SK-N-SH (cell line): Measurements from ENCODE around the gene HDAC4. TPM values are rescaled to one million over a fixed set of nuclear protein-coding genes. Genes with fewer than 3 reads are reported as not detected.

Experiments
- CTCF ChIA-PET: fragments of 300-600, 350-600 bp; formaldehyde crosslinking; extraction: SDS; loops from one replicate; lab custom pipeline; 2021; lab: Yijun Ruan, JAX
- POLR2A ChIA-PET: fragments of 350-600 bp; sonication (Branson Sonifier 250); formaldehyde crosslinking; extraction: SDS; loops from one replicate; lab custom pipeline; 2020; ENCODE audit warnings: antibody characterized with exemption, inconsistent platforms; lab: Yijun Ruan, JAX
- DNase-seq: peaks from one replicate; pipeline ENCODE4 v3.0.0; 2012
- H2AFZ ChIP-seq: fragments of 200-600 bp; sonication (generic); 2 replicates; pipeline ENCODE4 v1.8.1; 2016; ENCODE audit warnings: antibody characterized with exemption, mild to moderate bottlenecking, low read depth
- H3F3A ChIP-seq: fragments of 200-600 bp; sonication (generic); replicated peaks from 2 replicates; pipeline ENCODE3; 2016; ENCODE audit warnings: antibody characterized with exemption, mild to moderate bottlenecking; ENCODE audit not compliant: insufficient read depth
- H3K27ac ChIP-seq, 2 experiments: fragments of 200-500 bp in 1 of 2; fragments of 200-600 bp in 1 of 2; sonication (Bioruptor generic) in 1 of 2; sonication (generic), shearing (Covaris generic) in 1 of 2; 2 replicates each; pipeline versions ENCODE4 v1.5.1 to v1.6.1; 2014 to 2016; ENCODE audit warnings: low read depth in 2 of 2, inconsistent platforms in 1 of 2, low read length in 1 of 2, mild to moderate bottlenecking in 1 of 2, mixed read lengths in 1 of 2
- H3K27me3 ChIP-seq: fragments of 200-600 bp; sonication (generic), shearing (Covaris generic); 2 replicates; pipeline ENCODE4 v1.6.1; 2016; ENCODE audit warnings: mixed run types; ENCODE audit not compliant: insufficient read depth
- H3K36me3 ChIP-seq, 2 experiments: fragments of 200-500 bp in 1 of 2; fragments of 200-600 bp in 1 of 2; sonication (Bioruptor generic) in 1 of 2; sonication (generic) in 1 of 2; replicated peaks in 1 of 2; 2 replicates each; pipeline versions ENCODE3 to v1.5.1; 2014 to 2016; ENCODE audit warnings: low read length in 1 of 2, mild to moderate bottlenecking in 1 of 2; ENCODE audit not compliant: insufficient read depth in 2 of 2, control insufficient read depth in 1 of 2
- H3K4me1 ChIP-seq, 2 experiments: fragments of 200-500 bp in 1 of 2; fragments of 200-600 bp in 1 of 2; sonication (Bioruptor generic) in 1 of 2; sonication (generic), shearing (Covaris generic) in 1 of 2; 2 replicates each; pipeline versions ENCODE4 v1.5.1 to v1.6.1; 2014 to 2016; ENCODE audit warnings: low read depth in 1 of 2, low read length in 1 of 2, mixed run types in 1 of 2; ENCODE audit not compliant: insufficient read depth in 2 of 2, control insufficient read depth in 1 of 2
- H3K4me2 ChIP-seq: fragments of 200-600 bp; sonication (generic), shearing (Covaris generic); 2 replicates; pipeline ENCODE4 v1.6.1; 2017; ENCODE audit warnings: mixed run types
- H3K4me3 ChIP-seq, 2 experiments: fragments of 200-500 bp in 1 of 2; fragments of 200-600 bp in 1 of 2; sonication (Bioruptor generic) in 1 of 2; sonication (generic), shearing (Covaris generic) in 1 of 2; 2 replicates each; pipeline versions ENCODE4 v1.5.1 to v1.8.1; 2014 to 2016; ENCODE audit warnings: low read depth in 2 of 2, inconsistent platforms in 1 of 2, low read length in 1 of 2, mild to moderate bottlenecking in 1 of 2, mixed read lengths in 1 of 2, moderate library complexity in 1 of 2
- H3K79me2 ChIP-seq: fragments of 200-600 bp; sonication (generic); 2 replicates; pipeline ENCODE4 v1.8.1; 2017; ENCODE audit warnings: mild to moderate bottlenecking; ENCODE audit not compliant: insufficient read depth
- H3K9ac ChIP-seq: fragments of 200-600 bp; sonication (generic); 2 replicates; pipeline ENCODE4 v1.6.1; 2017; ENCODE audit warnings: mixed run types
- H3K9me2 ChIP-seq: fragments of 200-600 bp; sonication (generic); 2 replicates; pipeline ENCODE4 v1.6.1; 2017; ENCODE audit warnings: mixed run types
- H3K9me3 ChIP-seq: fragments of 200-600 bp; sonication (generic); 2 replicates; pipeline ENCODE4 v1.6.1; 2017; ENCODE audit warnings: mixed run types, mild to moderate bottlenecking, moderate library complexity
- H4K20me1 ChIP-seq: fragments of 200-600 bp; sonication (generic); 2 replicates; pipeline ENCODE4 v1.6.1; 2017; ENCODE audit warnings: mild to moderate bottlenecking, mixed run types; ENCODE audit not compliant: insufficient read depth
- FOXM1 ChIP-seq: IDR thresholded peaks from 2 replicates; pipeline ENCODE4 v1.4.0; 2012; ENCODE audit warnings: low read depth, mild to moderate bottlenecking
- GABPA ChIP-seq: IDR thresholded peaks from 2 replicates; pipeline ENCODE4 v1.4.0; 2012; ENCODE audit warnings: low read depth, mild to moderate bottlenecking
- GATA2 ChIP-seq: sonication (generic); formaldehyde crosslinking; IDR thresholded peaks from 2 replicates; pipeline ENCODE4 v1.5.0; 2020; ENCODE audit warnings: mild to moderate bottlenecking, missing genetic modification reagents
- JUND ChIP-seq: IDR thresholded peaks from 2 replicates; pipeline ENCODE4 v1.4.0; 2012
- MEF2A ChIP-seq: IDR thresholded peaks from 2 replicates; pipeline ENCODE4 v1.4.0; 2012; ENCODE audit warnings: low read depth, borderline replicate concordance
- MXI1 ChIP-seq: IDR thresholded peaks from 2 replicates; pipeline ENCODE4 v1.6.1; 2012; ENCODE audit warnings: mild to moderate bottlenecking, low read depth, low read length, improper control_type of control experiment
- RFX5 ChIP-seq: IDR thresholded peaks from 2 replicates; pipeline ENCODE4 v1.6.1; 2012; ENCODE audit warnings: mild to moderate bottlenecking, improper control_type of control experiment, low read length
- TAF1 ChIP-seq: IDR thresholded peaks from 2 replicates; pipeline ENCODE4 v1.6.1; 2012; ENCODE audit warnings: low read depth, mild to moderate bottlenecking, low read length, moderate library complexity, borderline replicate concordance
- TEAD4 ChIP-seq: IDR thresholded peaks from 2 replicates; pipeline ENCODE4 v1.4.0; 2012; ENCODE audit warnings: mild to moderate bottlenecking, borderline replicate concordance; ENCODE audit not compliant: insufficient read depth
- WGBS: methylation state at CpG from one replicate; pipeline ENCODE4 v1.1.6; 2017; ENCODE audit warnings: low lambda C conversion rate; 5-methylcytosine and 5-hydroxymethylcytosine counted together
- polyA plus RNA-seq, 3 experiments: library from polyadenylated mRNA; depleted of rRNA; stranded (reverse); fragments of >200 nt; gene quantifications; 2 replicates each; pipeline ENCODE4 v1.2.3, GENCODE V29; 2012
- TF ChIP-seq, protein P1 (sequence below): IDR thresholded peaks from 2 replicates; pipeline ENCODE4 v1.4.0; 2012; ENCODE audit warnings: low read depth, borderline replicate concordance
- TF ChIP-seq, protein P2 (sequence below): IDR thresholded peaks from 2 replicates; pipeline ENCODE4; 2012
- TF ChIP-seq, protein P3 (sequence below): IDR thresholded peaks from 2 replicates; pipeline ENCODE4 v1.6.1; 2012; ENCODE audit warnings: mild to moderate bottlenecking, low read depth, low read length, moderate library complexity

Gene HDAC4
- polyA plus RNA-seq, 1 of the 3 experiments (the other 2 are of a cell fraction), result 5.5 TPM

DNA sequence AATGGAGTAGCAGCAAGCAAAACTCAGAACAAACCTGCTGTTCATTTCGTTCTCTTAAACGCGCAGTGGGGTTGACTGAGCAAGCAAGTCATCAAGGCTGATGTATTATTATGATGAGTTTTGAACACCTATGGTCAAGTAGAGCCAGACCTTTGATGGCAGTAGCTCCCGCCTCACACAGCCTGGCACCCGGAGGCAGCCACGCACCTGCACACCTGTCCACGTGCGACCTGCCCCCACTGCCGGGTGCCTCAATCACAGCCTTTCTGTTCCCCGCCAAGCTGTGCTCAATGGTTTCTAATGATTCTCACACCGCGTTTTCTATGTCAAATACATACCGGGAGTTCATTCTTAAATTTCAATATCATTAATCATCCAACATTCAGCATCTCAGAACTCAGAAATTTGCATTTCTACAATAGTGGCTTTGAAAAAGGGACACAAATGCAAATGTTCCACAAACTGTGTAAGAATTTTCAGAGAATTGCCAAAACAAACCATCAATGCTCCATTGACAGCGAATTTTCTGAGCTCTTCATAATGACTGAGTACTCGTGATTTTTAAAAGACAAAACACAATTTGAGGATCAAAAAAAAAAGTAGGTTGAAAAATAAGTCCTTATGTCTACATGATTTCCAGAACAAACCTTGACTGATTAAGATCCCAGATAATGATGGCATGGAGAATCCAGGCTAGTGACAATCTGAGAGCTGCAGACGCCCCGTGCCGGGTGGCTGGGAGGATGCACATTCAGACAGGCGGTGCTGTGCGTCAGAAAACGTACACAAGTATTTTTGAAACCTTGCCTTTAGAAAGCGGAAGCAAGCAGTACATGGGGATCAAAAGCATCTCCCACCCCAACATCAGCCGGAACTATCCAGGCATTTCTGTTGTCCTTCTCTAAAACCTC lies 56.6 kb downstream of the HDAC4 start:
- no peak overlapping the region for H2AFZ ChIP-seq
- H3K9ac ChIP-seq, result no peak overlapping the region
- 96% methylated on average over 22 of the region's 23 CpGs for WGBS
- peaks cover 0 to 22% of the 10 kb centered on the region in 2 experiments; a peak in 1 of 4 replicates for H3K4me1 ChIP-seq
- no peaks in the 10 kb centered on the region for H4K20me1 ChIP-seq
- no peak for TF ChIP-seq MXI1
- TF ChIP-seq JUND, result no peak
- no peak for TF ChIP-seq MEF2A
- TF ChIP-seq, protein P1, sequence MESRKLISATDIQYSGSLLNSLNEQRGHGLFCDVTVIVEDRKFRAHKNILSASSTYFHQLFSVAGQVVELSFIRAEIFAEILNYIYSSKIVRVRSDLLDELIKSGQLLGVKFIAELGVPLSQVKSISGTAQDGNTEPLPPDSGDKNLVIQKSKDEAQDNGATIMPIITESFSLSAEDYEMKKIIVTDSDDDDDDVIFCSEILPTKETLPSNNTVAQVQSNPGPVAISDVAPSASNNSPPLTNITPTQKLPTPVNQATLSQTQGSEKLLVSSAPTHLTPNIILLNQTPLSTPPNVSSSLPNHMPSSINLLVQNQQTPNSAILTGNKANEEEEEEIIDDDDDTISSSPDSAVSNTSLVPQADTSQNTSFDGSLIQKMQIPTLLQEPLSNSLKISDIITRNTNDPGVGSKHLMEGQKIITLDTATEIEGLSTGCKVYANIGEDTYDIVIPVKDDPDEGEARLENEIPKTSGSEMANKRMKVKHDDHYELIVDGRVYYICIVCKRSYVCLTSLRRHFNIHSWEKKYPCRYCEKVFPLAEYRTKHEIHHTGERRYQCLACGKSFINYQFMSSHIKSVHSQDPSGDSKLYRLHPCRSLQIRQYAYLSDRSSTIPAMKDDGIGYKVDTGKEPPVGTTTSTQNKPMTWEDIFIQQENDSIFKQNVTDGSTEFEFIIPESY, result no peak
- TF ChIP-seq, protein P2, sequence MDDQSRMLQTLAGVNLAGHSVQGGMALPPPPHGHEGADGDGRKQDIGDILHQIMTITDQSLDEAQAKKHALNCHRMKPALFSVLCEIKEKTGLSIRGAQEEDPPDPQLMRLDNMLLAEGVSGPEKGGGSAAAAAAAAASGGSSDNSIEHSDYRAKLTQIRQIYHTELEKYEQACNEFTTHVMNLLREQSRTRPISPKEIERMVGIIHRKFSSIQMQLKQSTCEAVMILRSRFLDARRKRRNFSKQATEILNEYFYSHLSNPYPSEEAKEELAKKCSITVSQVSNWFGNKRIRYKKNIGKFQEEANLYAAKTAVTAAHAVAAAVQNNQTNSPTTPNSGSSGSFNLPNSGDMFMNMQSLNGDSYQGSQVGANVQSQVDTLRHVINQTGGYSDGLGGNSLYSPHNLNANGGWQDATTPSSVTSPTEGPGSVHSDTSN, result no peak
- TF ChIP-seq, protein P3, sequence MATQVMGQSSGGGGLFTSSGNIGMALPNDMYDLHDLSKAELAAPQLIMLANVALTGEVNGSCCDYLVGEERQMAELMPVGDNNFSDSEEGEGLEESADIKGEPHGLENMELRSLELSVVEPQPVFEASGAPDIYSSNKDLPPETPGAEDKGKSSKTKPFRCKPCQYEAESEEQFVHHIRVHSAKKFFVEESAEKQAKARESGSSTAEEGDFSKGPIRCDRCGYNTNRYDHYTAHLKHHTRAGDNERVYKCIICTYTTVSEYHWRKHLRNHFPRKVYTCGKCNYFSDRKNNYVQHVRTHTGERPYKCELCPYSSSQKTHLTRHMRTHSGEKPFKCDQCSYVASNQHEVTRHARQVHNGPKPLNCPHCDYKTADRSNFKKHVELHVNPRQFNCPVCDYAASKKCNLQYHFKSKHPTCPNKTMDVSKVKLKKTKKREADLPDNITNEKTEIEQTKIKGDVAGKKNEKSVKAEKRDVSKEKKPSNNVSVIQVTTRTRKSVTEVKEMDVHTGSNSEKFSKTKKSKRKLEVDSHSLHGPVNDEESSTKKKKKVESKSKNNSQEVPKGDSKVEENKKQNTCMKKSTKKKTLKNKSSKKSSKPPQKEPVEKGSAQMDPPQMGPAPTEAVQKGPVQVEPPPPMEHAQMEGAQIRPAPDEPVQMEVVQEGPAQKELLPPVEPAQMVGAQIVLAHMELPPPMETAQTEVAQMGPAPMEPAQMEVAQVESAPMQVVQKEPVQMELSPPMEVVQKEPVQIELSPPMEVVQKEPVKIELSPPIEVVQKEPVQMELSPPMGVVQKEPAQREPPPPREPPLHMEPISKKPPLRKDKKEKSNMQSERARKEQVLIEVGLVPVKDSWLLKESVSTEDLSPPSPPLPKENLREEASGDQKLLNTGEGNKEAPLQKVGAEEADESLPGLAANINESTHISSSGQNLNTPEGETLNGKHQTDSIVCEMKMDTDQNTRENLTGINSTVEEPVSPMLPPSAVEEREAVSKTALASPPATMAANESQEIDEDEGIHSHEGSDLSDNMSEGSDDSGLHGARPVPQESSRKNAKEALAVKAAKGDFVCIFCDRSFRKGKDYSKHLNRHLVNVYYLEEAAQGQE, result no peak
- TF ChIP-seq FOXM1, result no peak
- no peak for TF ChIP-seq GABPA
- TF ChIP-seq TEAD4, result no peak
- TF ChIP-seq RFX5, result no peak
- no peak for TF ChIP-seq GATA2
- TF ChIP-seq TAF1, result no peak
- CTCF ChIA-PET, result interaction anchor here (0.6 to 0.7 kb wide), 2 partner anchors 20 to 642 kb away, joined by 3 read pairs; no protein-coding TSS in a partner anchor
- H3K79me2 ChIP-seq, result peaks cover 4% of the 10 kb centered on the region; the same call in 1 of the 2 replicates
- no peak for DNase-seq
- H3K27ac ChIP-seq, result no peak overlapping the region
- POLR2A ChIA-PET, result interaction anchor here (1.1 kb wide), 1 partner anchor 57 kb away, joined by 3 read pairs; the partner anchor contains the start of gene HDAC4
- H3K4me3 ChIP-seq, result no peak overlapping the region
- no peaks in the 10 kb centered on the region for H3K27me3 ChIP-seq
- no peaks in the 10 kb centered on the region for H3F3A ChIP-seq
- no peaks in the 10 kb centered on the region for H3K9me2 ChIP-seq
- no peaks in the 10 kb centered on the region for H3K9me3 ChIP-seq
- H3K36me3 ChIP-seq, result no peaks in the 10 kb centered on the region
- no peak overlapping the region for H3K4me2 ChIP-seq
